Fibroblast of lung (primary cell): ENCODE measurements around the gene FBXL17.

Experiments
- EZH2 ChIP-seq: IDR thresholded peaks from 2 replicates; pipeline ENCODE4 v1.5.1; 2012; ENCODE audit warnings: low read length, control low read depth, mild to moderate bottlenecking; ENCODE audit errors: missing control alignments
- TF ChIP-seq, protein P1 (sequence below), 2 donors: IDR thresholded peaks in 1 of 2; conservative IDR thresholded peaks in 1 of 2; 1 replicate in 1 of 2; 2 replicates in 1 of 2; pipeline ENCODE4 v1.5.1; 2011 to 2012; ENCODE audit warnings: low read length in 2 of 2, control low read depth in 1 of 2, inconsistent platforms in 1 of 2, low read depth in 1 of 2, mild to moderate bottlenecking in 1 of 2

GRCh38 chr5:108083232-108083631 lies 298.7 kb downstream of the FBXL17 start:
- TF ChIP-seq, protein P1, sequence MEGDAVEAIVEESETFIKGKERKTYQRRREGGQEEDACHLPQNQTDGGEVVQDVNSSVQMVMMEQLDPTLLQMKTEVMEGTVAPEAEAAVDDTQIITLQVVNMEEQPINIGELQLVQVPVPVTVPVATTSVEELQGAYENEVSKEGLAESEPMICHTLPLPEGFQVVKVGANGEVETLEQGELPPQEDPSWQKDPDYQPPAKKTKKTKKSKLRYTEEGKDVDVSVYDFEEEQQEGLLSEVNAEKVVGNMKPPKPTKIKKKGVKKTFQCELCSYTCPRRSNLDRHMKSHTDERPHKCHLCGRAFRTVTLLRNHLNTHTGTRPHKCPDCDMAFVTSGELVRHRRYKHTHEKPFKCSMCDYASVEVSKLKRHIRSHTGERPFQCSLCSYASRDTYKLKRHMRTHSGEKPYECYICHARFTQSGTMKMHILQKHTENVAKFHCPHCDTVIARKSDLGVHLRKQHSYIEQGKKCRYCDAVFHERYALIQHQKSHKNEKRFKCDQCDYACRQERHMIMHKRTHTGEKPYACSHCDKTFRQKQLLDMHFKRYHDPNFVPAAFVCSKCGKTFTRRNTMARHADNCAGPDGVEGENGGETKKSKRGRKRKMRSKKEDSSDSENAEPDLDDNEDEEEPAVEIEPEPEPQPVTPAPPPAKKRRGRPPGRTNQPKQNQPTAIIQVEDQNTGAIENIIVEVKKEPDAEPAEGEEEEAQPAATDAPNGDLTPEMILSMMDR (conservative IDR thresholded peaks at IDR 0.05 in 1 of 2, IDR thresholded peaks at IDR 0.05 in 1 of 2; ENCODE audit: low read depth in 1 of 2, low read length in 2 of 2) = no peak
- TF ChIP-seq EZH2 = no peak
